SK-N-SH (cell line): ENCODE data around the gene FMN2. TPM values are rescaled to one million over a fixed set of nuclear protein-coding genes. Genes with fewer than 3 reads are reported as not detected.
"Not testable (repeated sequence)": the region's sequence is repeated elsewhere in the genome, so short reads cannot be mapped to it uniquely, and the experiment has no call there.

Source experiments
- CTCF ChIA-PET: fragments of 300-600, 350-600 bp; formaldehyde crosslinking; extraction: SDS; loops from one replicate; lab custom pipeline; 2021; lab: Yijun Ruan, JAX
- POLR2A ChIA-PET: fragments of 350-600 bp; sonication (Branson Sonifier 250); formaldehyde crosslinking; extraction: SDS; loops from one replicate; lab custom pipeline; 2020; ENCODE audit warnings: antibody characterized with exemption, inconsistent platforms; lab: Yijun Ruan, JAX
- DNase-seq: peaks from one replicate; pipeline ENCODE4 v3.0.0; 2012
- H2AFZ ChIP-seq: fragments of 200-600 bp; sonication (generic); 2 replicates; pipeline ENCODE4 v1.8.1; 2016; ENCODE audit warnings: antibody characterized with exemption, mild to moderate bottlenecking, low read depth
- H3F3A ChIP-seq: fragments of 200-600 bp; sonication (generic); replicated peaks from 2 replicates; pipeline ENCODE3; 2016; ENCODE audit warnings: antibody characterized with exemption, mild to moderate bottlenecking; ENCODE audit not compliant: insufficient read depth
- H3K27ac ChIP-seq, 2 experiments: fragments of 200-500 bp in 1 of 2; fragments of 200-600 bp in 1 of 2; sonication (Bioruptor generic) in 1 of 2; sonication (generic), shearing (Covaris generic) in 1 of 2; 2 replicates each; pipeline versions ENCODE4 v1.5.1 to v1.6.1; 2014 to 2016; ENCODE audit warnings: low read depth in 2 of 2, inconsistent platforms in 1 of 2, low read length in 1 of 2, mild to moderate bottlenecking in 1 of 2, mixed read lengths in 1 of 2
- H3K27me3 ChIP-seq: fragments of 200-600 bp; sonication (generic), shearing (Covaris generic); 2 replicates; pipeline ENCODE4 v1.6.1; 2016; ENCODE audit warnings: mixed run types; ENCODE audit not compliant: insufficient read depth
- H3K36me3 ChIP-seq, 2 experiments: fragments of 200-500 bp in 1 of 2; fragments of 200-600 bp in 1 of 2; sonication (Bioruptor generic) in 1 of 2; sonication (generic) in 1 of 2; replicated peaks in 1 of 2; 2 replicates each; pipeline versions ENCODE3 to v1.5.1; 2014 to 2016; ENCODE audit warnings: low read length in 1 of 2, mild to moderate bottlenecking in 1 of 2; ENCODE audit not compliant: insufficient read depth in 2 of 2, control insufficient read depth in 1 of 2
- H3K4me1 ChIP-seq, 2 experiments: fragments of 200-500 bp in 1 of 2; fragments of 200-600 bp in 1 of 2; sonication (Bioruptor generic) in 1 of 2; sonication (generic), shearing (Covaris generic) in 1 of 2; 2 replicates each; pipeline versions ENCODE4 v1.5.1 to v1.6.1; 2014 to 2016; ENCODE audit warnings: low read depth in 1 of 2, low read length in 1 of 2, mixed run types in 1 of 2; ENCODE audit not compliant: insufficient read depth in 2 of 2, control insufficient read depth in 1 of 2
- H3K4me2 ChIP-seq: fragments of 200-600 bp; sonication (generic), shearing (Covaris generic); 2 replicates; pipeline ENCODE4 v1.6.1; 2017; ENCODE audit warnings: mixed run types
- H3K4me3 ChIP-seq, 2 experiments: fragments of 200-500 bp in 1 of 2; fragments of 200-600 bp in 1 of 2; sonication (Bioruptor generic) in 1 of 2; sonication (generic), shearing (Covaris generic) in 1 of 2; 2 replicates each; pipeline versions ENCODE4 v1.5.1 to v1.8.1; 2014 to 2016; ENCODE audit warnings: low read depth in 2 of 2, inconsistent platforms in 1 of 2, low read length in 1 of 2, mild to moderate bottlenecking in 1 of 2, mixed read lengths in 1 of 2, moderate library complexity in 1 of 2
- H3K79me2 ChIP-seq: fragments of 200-600 bp; sonication (generic); 2 replicates; pipeline ENCODE4 v1.8.1; 2017; ENCODE audit warnings: mild to moderate bottlenecking; ENCODE audit not compliant: insufficient read depth
- H3K9ac ChIP-seq: fragments of 200-600 bp; sonication (generic); 2 replicates; pipeline ENCODE4 v1.6.1; 2017; ENCODE audit warnings: mixed run types
- H3K9me2 ChIP-seq: fragments of 200-600 bp; sonication (generic); 2 replicates; pipeline ENCODE4 v1.6.1; 2017; ENCODE audit warnings: mixed run types
- H3K9me3 ChIP-seq: fragments of 200-600 bp; sonication (generic); 2 replicates; pipeline ENCODE4 v1.6.1; 2017; ENCODE audit warnings: mixed run types, mild to moderate bottlenecking, moderate library complexity
- H4K20me1 ChIP-seq: fragments of 200-600 bp; sonication (generic); 2 replicates; pipeline ENCODE4 v1.6.1; 2017; ENCODE audit warnings: mild to moderate bottlenecking, mixed run types; ENCODE audit not compliant: insufficient read depth
- CHD2 ChIP-seq: fragments of 150-350 bp; IDR thresholded peaks from 2 replicates; pipeline ENCODE4 v1.6.1; 2018; ENCODE audit warnings: low read length; ENCODE audit not compliant: partially characterized antibody
- EP300 ChIP-seq, 2 experiments: IDR thresholded peaks; 2 replicates each; pipeline versions ENCODE4 v1.4.0 to v1.6.1; 2012; ENCODE audit warnings: borderline replicate concordance in 1 of 2, low read depth in 1 of 2, low read length in 1 of 2
- EZH2phosphoT487 ChIP-seq: fragments of 200-600 bp; sonication (generic); IDR thresholded peaks from 2 replicates; pipeline ENCODE4 v1.6.1; 2017; ENCODE audit warnings: low read depth, mixed run types, mild to moderate bottlenecking, antibody characterized with exemption, moderate library complexity, borderline replicate concordance
- FOXJ3 ChIP-seq: sonication (generic); formaldehyde crosslinking; IDR thresholded peaks from 2 replicates; pipeline ENCODE4 v1.5.1; 2020; ENCODE audit warnings: mild to moderate bottlenecking, missing genetic modification reagents
- GABPA ChIP-seq: IDR thresholded peaks from 2 replicates; pipeline ENCODE4 v1.4.0; 2012; ENCODE audit warnings: low read depth, mild to moderate bottlenecking
- JUND ChIP-seq: IDR thresholded peaks from 2 replicates; pipeline ENCODE4 v1.4.0; 2012
- MAX ChIP-seq: IDR thresholded peaks from 2 replicates; pipeline ENCODE4 v1.4.0; 2012; ENCODE audit warnings: low read depth
- NFIC ChIP-seq: IDR thresholded peaks from 2 replicates; pipeline ENCODE4 v1.4.0; 2012; ENCODE audit warnings: borderline replicate concordance
- NRF1 ChIP-seq: IDR thresholded peaks from 2 replicates; pipeline ENCODE4 v1.6.1; 2012; ENCODE audit warnings: low read depth, mild to moderate bottlenecking, low read length
- RAD21 ChIP-seq: IDR thresholded peaks from 2 replicates; pipeline ENCODE4 v1.6.1; 2012; ENCODE audit warnings: mild to moderate bottlenecking, low read length
- RFX5 ChIP-seq: IDR thresholded peaks from 2 replicates; pipeline ENCODE4 v1.6.1; 2012; ENCODE audit warnings: mild to moderate bottlenecking, improper control_type of control experiment, low read length
- RXRA ChIP-seq: IDR thresholded peaks from 2 replicates; pipeline ENCODE4 v1.4.0; 2012; ENCODE audit warnings: low read depth, mild to moderate bottlenecking, borderline replicate concordance
- TAF1 ChIP-seq: IDR thresholded peaks from 2 replicates; pipeline ENCODE4 v1.6.1; 2012; ENCODE audit warnings: low read depth, mild to moderate bottlenecking, low read length, moderate library complexity, borderline replicate concordance
- TEAD4 ChIP-seq: IDR thresholded peaks from 2 replicates; pipeline ENCODE4 v1.4.0; 2012; ENCODE audit warnings: mild to moderate bottlenecking, borderline replicate concordance; ENCODE audit not compliant: insufficient read depth
- WGBS: methylation state at CpG from one replicate; pipeline ENCODE4 v1.1.6; 2017; ENCODE audit warnings: low lambda C conversion rate; 5-methylcytosine and 5-hydroxymethylcytosine counted together
- polyA plus RNA-seq, 3 experiments: library from polyadenylated mRNA; depleted of rRNA; stranded (reverse); fragments of >200 nt; gene quantifications; 2 replicates each; pipeline ENCODE4 v1.2.3, GENCODE V29; 2012
- TF ChIP-seq, protein P1 (sequence below): IDR thresholded peaks from 2 replicates; pipeline ENCODE4; 2012
- TF ChIP-seq, protein P2 (sequence below): IDR thresholded peaks from 2 replicates; pipeline ENCODE4 v1.6.1; 2012; ENCODE audit warnings: mild to moderate bottlenecking, low read depth, low read length, moderate library complexity

FMN2 gene
- polyA plus RNA-seq, 1 of the 3 experiments (the other 2 are of a cell fraction) = 7.2 TPM

- no peak overlapping the region for H3K27ac ChIP-seq
- no peak overlapping the region for H3K4me3 ChIP-seq
- no peak overlapping the region for H2AFZ ChIP-seq
- H3K4me2 ChIP-seq = no peak overlapping the region
- ChIA-PET POLR2A (no interaction called here), CTCF (interaction anchor here (1.2 kb wide), 1 partner anchor 12 kb away, joined by 3 read pairs; no protein-coding TSS in a partner anchor)
- H3K9me3 ChIP-seq = no peaks in the 10 kb centered on the region
- no peak overlapping the region for H3K9ac ChIP-seq
- peaks cover 4 to 22% of the 10 kb centered on the region in 2 experiments for H3K36me3 ChIP-seq
- TF ChIP-seq RXRA = no peak
- no peak for TF ChIP-seq RAD21
- TF ChIP-seq GABPA = no peak
- TF ChIP-seq TEAD4 = no peak
- TF ChIP-seq EP300 (IDR thresholded peaks at IDR 0.05; ENCODE audit: borderline replicate concordance in 1 of 2, low read depth in 1 of 2, low read length in 1 of 2) = no peak
- TF ChIP-seq NRF1 = no peak
- TF ChIP-seq, protein P1, sequence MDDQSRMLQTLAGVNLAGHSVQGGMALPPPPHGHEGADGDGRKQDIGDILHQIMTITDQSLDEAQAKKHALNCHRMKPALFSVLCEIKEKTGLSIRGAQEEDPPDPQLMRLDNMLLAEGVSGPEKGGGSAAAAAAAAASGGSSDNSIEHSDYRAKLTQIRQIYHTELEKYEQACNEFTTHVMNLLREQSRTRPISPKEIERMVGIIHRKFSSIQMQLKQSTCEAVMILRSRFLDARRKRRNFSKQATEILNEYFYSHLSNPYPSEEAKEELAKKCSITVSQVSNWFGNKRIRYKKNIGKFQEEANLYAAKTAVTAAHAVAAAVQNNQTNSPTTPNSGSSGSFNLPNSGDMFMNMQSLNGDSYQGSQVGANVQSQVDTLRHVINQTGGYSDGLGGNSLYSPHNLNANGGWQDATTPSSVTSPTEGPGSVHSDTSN = no peak
- TF ChIP-seq MAX = no peak
- TF ChIP-seq TAF1 = no peak
- TF ChIP-seq EZH2phosphoT487 = no peak
- TF ChIP-seq, protein P2, sequence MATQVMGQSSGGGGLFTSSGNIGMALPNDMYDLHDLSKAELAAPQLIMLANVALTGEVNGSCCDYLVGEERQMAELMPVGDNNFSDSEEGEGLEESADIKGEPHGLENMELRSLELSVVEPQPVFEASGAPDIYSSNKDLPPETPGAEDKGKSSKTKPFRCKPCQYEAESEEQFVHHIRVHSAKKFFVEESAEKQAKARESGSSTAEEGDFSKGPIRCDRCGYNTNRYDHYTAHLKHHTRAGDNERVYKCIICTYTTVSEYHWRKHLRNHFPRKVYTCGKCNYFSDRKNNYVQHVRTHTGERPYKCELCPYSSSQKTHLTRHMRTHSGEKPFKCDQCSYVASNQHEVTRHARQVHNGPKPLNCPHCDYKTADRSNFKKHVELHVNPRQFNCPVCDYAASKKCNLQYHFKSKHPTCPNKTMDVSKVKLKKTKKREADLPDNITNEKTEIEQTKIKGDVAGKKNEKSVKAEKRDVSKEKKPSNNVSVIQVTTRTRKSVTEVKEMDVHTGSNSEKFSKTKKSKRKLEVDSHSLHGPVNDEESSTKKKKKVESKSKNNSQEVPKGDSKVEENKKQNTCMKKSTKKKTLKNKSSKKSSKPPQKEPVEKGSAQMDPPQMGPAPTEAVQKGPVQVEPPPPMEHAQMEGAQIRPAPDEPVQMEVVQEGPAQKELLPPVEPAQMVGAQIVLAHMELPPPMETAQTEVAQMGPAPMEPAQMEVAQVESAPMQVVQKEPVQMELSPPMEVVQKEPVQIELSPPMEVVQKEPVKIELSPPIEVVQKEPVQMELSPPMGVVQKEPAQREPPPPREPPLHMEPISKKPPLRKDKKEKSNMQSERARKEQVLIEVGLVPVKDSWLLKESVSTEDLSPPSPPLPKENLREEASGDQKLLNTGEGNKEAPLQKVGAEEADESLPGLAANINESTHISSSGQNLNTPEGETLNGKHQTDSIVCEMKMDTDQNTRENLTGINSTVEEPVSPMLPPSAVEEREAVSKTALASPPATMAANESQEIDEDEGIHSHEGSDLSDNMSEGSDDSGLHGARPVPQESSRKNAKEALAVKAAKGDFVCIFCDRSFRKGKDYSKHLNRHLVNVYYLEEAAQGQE = no peak
- no peak for TF ChIP-seq CHD2
- TF ChIP-seq FOXJ3 (CRISPR knock-in tag) = no peak
- no peak for TF ChIP-seq JUND
- no peak for TF ChIP-seq NFIC
- TF ChIP-seq RFX5 = no peak
- TF ChIP-seq, all 33 proteins: peak for 0
- no peaks in the 10 kb centered on the region for H4K20me1 ChIP-seq
- H3F3A ChIP-seq = peaks cover 4% of the 10 kb centered on the region
- no peak for DNase-seq
- peaks cover 99% of the 10 kb centered on the region for H3K79me2 ChIP-seq
- WGBS = 97% methylated on average over 4 of the region's 4 CpGs
- no peaks in the 10 kb centered on the region for H3K27me3 ChIP-seq
- no peaks in the 10 kb centered on the region for H3K9me2 ChIP-seq
- H3K4me1 ChIP-seq = no peaks in the 10 kb centered on the region
These were observed 231.3 kb downstream of the FMN2 start for GRCh38 chr1:240322943-240323342.

- POLR2A ChIA-PET, H3K27me3 ChIP-seq, H3K9me3 ChIP-seq, H3K27ac ChIP-seq, DNase-seq, H3K9ac ChIP-seq, H3F3A ChIP-seq, CTCF ChIA-PET, H4K20me1 ChIP-seq, H3K4me1 ChIP-seq, H3K4me2 ChIP-seq, H2AFZ ChIP-seq, H3K4me3 ChIP-seq, H3K9me2 ChIP-seq: not testable (repeated sequence)
- 93% methylated on average over 1 of the region's 1 CpG for WGBS
- Histone ChIP-seq H3K79me2 (peaks cover 64% of the 10 kb centered on the region; the same call in 1 of the 2 replicates), H3K36me3 (peaks cover 29 to 39% of the 10 kb centered on the region in 2 experiments)
These were observed 236.7 kb downstream of the FMN2 start for GRCh38 chr1:240328382-240328781.
